ENCODE results near the gene ZNF132.
A peak's percentile ranks its signal among the peaks of the same experiment; 100 is the strongest.

Gene ZNF132

DNA sequence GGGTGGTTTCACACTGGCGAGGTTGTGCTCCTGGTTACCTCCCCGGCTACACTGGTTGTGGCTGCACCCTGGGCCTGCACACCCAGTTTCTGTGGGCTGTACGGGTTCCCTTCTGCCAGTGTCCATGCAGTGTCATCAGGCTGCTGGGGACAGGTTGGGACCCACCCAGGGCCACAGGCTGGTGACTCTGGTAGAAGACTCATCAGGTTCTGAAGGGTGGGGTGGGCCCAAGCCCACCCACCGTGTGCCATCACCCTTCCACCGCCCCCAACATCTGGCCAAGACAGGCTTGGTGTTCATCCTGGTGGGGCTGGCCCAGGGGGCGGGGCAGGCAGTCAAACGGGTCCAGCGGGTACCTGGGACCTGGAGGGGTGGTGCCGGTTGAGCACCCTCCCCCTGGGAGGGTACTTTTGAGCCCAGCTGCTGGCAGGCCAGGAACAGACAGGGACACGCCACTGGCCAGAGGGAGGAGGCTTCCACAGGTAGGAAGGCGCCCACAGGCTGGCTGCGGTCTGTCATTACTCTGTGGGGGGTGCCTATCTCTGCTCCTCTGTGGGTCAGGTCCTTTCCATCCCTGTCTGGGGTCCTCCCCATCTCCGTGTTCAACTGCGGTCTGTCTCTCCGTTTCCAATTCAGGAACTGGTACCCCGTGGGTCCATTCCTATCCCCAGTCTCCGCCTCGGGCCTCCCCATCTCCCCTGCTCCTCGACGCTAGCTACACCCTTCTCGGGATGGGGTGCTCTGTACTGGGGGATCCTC is 44.6 kb downstream of the ZNF132 start, which contains the start of gene RNF225 (continued):
- no peak for TF ChIP-seq PRDM6 (tag by site-specific recombination; IDR thresholded peaks at IDR 0.05)
- no peak for TF ChIP-seq ZNF24 (tag by site-specific recombination; IDR thresholded peaks at IDR 0.05)
- no peak for TF ChIP-seq SP7 (tag by site-specific recombination; IDR thresholded peaks at IDR 0.05)
- TF ChIP-seq ZNF670 (tag by site-specific recombination; IDR thresholded peaks at IDR 0.05; ENCODE audit: low read depth): no peak
- TF ChIP-seq HOXC10 (CRISPR knock-in tag; IDR thresholded peaks at IDR 0.05): 0 out of 2 replicates have a peak, but pooled peaks have one; percentile 32
- TF ChIP-seq, protein P1, sequence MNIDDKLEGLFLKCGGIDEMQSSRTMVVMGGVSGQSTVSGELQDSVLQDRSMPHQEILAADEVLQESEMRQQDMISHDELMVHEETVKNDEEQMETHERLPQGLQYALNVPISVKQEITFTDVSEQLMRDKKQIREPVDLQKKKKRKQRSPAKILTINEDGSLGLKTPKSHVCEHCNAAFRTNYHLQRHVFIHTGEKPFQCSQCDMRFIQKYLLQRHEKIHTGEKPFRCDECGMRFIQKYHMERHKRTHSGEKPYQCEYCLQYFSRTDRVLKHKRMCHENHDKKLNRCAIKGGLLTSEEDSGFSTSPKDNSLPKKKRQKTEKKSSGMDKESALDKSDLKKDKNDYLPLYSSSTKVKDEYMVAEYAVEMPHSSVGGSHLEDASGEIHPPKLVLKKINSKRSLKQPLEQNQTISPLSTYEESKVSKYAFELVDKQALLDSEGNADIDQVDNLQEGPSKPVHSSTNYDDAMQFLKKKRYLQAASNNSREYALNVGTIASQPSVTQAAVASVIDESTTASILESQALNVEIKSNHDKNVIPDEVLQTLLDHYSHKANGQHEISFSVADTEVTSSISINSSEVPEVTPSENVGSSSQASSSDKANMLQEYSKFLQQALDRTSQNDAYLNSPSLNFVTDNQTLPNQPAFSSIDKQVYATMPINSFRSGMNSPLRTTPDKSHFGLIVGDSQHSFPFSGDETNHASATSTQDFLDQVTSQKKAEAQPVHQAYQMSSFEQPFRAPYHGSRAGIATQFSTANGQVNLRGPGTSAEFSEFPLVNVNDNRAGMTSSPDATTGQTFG (tag by site-specific recombination; IDR thresholded peaks at IDR 0.05; ENCODE audit: borderline replicate concordance): no peak
- no peak for TF ChIP-seq TRIM28 (IDR thresholded peaks at IDR 0.05; ENCODE audit: borderline replicate concordance, low read length)
- TF ChIP-seq ZSCAN18 (tag by site-specific recombination; IDR thresholded peaks at IDR 0.05): no peak
- TF ChIP-seq, protein P2, sequence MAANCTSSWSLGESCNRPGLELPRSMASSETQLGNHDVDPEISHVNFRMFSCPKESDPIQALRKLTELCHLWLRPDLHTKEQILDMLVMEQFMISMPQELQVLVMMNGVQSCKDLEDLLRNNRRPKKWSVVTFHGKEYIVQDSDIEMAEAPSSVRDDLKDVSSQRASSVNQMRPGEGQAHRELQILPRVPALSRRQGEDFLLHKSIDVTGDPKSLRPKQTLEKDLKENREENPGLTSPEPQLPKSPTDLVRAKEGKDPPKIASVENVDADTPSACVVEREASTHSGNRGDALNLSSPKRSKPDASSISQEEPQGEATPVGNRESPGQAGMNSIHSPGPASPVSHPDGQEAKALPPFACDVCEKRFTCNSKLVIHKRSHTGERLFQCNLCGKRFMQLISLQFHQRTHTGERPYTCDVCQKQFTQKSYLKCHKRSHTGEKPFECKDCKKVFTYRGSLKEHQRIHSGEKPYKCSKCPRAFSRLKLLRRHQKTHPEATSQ (tag by site-specific recombination; IDR thresholded peaks at IDR 0.05): no peak
- TF ChIP-seq GLI4 (tag by site-specific recombination; IDR thresholded peaks at IDR 0.05): no peak
- TF ChIP-seq, protein P3, sequence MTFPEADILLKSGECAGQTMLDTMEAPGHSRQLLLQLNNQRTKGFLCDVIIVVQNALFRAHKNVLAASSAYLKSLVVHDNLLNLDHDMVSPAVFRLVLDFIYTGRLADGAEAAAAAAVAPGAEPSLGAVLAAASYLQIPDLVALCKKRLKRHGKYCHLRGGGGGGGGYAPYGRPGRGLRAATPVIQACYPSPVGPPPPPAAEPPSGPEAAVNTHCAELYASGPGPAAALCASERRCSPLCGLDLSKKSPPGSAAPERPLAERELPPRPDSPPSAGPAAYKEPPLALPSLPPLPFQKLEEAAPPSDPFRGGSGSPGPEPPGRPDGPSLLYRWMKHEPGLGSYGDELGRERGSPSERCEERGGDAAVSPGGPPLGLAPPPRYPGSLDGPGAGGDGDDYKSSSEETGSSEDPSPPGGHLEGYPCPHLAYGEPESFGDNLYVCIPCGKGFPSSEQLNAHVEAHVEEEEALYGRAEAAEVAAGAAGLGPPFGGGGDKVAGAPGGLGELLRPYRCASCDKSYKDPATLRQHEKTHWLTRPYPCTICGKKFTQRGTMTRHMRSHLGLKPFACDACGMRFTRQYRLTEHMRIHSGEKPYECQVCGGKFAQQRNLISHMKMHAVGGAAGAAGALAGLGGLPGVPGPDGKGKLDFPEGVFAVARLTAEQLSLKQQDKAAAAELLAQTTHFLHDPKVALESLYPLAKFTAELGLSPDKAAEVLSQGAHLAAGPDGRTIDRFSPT (tag by site-specific recombination; IDR thresholded peaks at IDR 0.05): no peak; the same call in 1 of the 2 replicates
- TF ChIP-seq ZNF266 (tag by site-specific recombination; IDR thresholded peaks at IDR 0.05; ENCODE audit: low read depth): no peak
- TF ChIP-seq ZNF404 (tag by site-specific recombination; IDR thresholded peaks at IDR 0.05): no peak
- no peak; the same call in 1 of the 2 replicates for TF ChIP-seq KLF8 (tag by site-specific recombination; IDR thresholded peaks at IDR 0.05)
- TF ChIP-seq GLIS1 (tag by site-specific recombination; IDR thresholded peaks at IDR 0.05): peak; percentile 80
- TF ChIP-seq ZNF292 (tag by site-specific recombination; IDR thresholded peaks at IDR 0.05; ENCODE audit: borderline replicate concordance, low read depth): no peak
- no peak for TF ChIP-seq ZNF843 (tag by site-specific recombination; IDR thresholded peaks at IDR 0.05)
- no peak for TF ChIP-seq RBAK (tag by site-specific recombination; IDR thresholded peaks at IDR 0.05)
- TF ChIP-seq, protein P4, sequence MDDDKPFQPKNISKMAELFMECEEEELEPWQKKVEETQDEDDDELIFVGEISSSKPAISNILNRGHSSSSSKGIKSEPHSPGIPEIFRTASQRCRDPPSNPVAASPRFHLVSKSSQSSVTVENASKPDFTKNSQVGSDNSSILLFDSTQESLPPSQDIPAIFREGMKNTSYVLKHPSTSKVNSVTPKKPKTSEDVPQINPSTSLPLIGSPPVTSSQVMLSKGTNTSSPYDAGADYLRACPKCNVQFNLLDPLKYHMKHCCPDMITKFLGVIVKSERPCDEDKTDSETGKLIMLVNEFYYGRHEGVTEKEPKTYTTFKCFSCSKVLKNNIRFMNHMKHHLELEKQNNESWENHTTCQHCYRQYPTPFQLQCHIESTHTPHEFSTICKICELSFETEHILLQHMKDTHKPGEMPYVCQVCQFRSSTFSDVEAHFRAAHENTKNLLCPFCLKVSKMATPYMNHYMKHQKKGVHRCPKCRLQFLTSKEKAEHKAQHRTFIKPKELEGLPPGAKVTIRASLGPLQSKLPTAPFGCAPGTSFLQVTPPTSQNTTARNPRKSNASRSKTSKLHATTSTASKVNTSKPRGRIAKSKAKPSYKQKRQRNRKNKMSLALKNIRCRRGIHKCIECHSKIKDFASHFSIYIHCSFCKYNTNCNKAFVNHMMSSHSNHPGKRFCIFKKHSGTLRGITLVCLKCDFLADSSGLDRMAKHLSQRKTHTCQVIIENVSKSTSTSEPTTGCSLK (tag by site-specific recombination; IDR thresholded peaks at IDR 0.05): no peak
- TF ChIP-seq GLIS2 (tag by site-specific recombination; IDR thresholded peaks at IDR 0.05): peak; percentile 67
- no peak; the same call in 1 of the 2 replicates for TF ChIP-seq ZNF501 (tag by site-specific recombination; IDR thresholded peaks at IDR 0.05)
- TF ChIP-seq ZNF521 (tag by site-specific recombination; IDR thresholded peaks at IDR 0.05): no peak
- no peak for TF ChIP-seq PRDM1 (tag by site-specific recombination; IDR thresholded peaks at IDR 0.05)
- TF ChIP-seq ZNF791 (tag by site-specific recombination; IDR thresholded peaks at IDR 0.05): no peak
- TF ChIP-seq ZNF26 (tag by site-specific recombination; IDR thresholded peaks at IDR 0.05): no peak
- TF ChIP-seq ZNF558 (tag by site-specific recombination; IDR thresholded peaks at IDR 0.05): no peak
- peak; percentile 77 for TF ChIP-seq SP2 (tag by site-specific recombination; IDR thresholded peaks at IDR 0.05)
